Left lobe of liver (tissue), 2 donors: ENCODE measurements around the gene TAF5. TPM values are rescaled to one million over a fixed set of nuclear protein-coding genes. Genes with fewer than 3 reads are reported as not detected.
"Not testable (repeated sequence)": the region's sequence is repeated elsewhere in the genome, so short reads cannot be mapped to it uniquely, and the experiment has no call there.

Experiments
- ATAC-seq: fragments of 200-7000 bp; cut with Tn5 transposase; one replicate; pipeline ENCODE4 v1.9.1; 2020; ENCODE audit warnings: mild to moderate bottlenecking, moderate library complexity
- DNase-seq: peaks from one replicate; pipeline ENCODE4 v3.0.0-alpha.2; 2020; ENCODE audit warnings: low spot score
- total RNA-seq: library from RNA; stranded (reverse); gene quantifications from one replicate; pipeline ENCODE4 v1.2.1, GENCODE V29; 2021
- donor health status: DM: no; HTN: no; CAD: no; lungs with moderate emphysema.
- donor health status: DM: no; HTN: yes; CAD: no.

TAF5 gene
- total RNA-seq, result 2.1 TPM

DNA sequence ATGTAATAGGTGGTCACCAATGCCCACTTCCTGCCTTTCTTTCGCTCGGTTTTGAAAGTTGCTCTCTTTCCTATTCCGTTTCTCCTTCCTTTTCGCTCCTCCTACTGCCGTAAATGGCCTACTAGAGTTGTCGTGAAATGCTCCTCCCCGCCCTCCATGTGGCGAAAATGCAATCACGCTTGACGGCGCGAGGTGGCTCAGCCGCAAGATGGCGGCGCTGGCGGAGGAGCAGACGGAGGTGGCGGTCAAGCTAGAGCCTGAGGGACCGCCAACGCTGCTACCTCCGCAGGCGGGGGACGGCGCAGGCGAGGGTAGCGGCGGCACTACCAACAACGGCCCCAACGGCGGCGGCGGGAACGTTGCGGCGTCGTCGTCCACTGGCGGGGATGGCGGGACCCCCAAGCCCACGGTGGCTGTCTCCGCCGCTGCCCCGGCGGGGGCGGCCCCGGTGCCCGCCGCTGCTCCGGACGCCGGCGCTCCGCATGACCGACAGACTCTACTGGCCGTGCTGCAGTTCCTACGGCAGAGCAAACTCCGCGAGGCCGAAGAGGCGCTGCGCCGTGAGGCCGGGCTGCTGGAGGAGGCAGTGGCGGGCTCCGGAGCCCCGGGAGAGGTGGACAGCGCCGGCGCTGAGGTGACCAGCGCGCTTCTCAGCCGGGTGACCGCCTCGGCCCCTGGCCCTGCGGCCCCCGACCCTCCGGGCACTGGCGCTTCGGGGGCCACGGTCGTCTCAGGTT, at the start of gene TAF5:
TSS of gene TAF5 (plus strand) at position 195 of the 737 bp plus-strand sequence. CDS start at position 209, 14 bp downstream.
- peak; percentile 91 for ATAC-seq
- DNase-seq, result peak; percentile 92

DNA sequence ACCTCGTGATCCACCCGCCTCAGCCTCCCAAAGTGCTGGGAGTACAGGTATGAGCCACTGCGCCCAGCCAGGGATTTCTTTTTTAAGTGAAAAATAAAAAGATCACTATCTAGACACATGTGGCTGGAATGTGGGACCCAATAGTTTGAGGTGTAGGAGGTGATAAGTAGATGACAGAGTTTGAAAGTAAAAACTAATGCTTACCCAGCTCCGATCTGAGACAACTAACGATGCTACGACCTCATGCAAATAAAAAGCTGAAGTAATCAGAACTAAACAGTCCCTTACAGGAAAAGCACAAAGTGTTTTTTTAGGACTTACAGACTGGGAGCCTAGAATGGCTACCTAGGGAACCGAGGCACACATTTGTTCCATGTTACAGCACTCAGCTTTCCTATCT, 39.9 kb upstream of the TAF5 start:
- DNase-seq (no peak), ATAC-seq (no peak)

DNA sequence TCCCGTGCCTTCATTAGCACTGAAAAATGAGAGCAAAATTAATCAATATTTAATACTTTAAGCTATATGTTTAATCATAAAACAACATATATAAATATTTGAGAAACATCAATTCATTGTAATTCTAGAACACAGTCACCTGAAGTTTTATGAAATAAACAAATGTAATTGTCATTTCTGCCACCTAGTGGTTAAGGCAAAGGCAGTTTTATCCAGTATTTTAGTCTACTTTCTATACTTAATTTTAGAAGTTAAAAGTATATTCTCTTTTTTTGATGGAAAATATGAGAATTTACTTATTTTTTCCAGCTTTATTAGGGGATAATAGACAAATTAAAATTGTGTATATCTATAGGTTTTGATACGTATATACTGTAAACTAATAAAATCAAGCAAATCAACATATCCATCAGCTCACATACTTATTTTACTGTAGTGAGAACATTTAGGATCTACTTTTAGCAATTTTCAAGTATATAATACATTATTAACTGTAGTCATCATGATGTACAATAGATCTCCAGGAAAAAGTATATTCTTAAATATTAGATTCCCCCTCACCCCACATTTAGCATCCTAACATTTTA, 33.7 kb upstream of the TAF5 start:
- no peak for DNase-seq
- ATAC-seq, result peak; percentile 58

DNA sequence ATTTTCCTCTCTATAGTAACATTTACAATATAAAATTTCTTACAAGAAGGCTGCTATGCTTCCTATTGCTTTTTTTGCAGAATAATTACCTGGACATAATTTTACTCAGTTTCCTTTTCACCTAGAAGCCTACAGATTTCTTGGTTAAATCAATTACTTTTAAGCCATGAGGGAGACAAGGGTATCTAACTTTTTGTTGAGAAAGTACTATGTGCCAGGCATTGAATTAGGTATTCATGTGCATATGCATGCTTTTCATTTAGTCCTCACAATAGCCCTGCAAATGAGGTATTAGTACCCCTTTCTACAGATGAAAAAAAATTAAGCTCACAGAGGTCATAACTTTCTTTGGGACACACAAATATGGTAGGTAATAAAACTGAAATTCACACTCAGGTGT, 33.2 kb upstream of the TAF5 start:
- ATAC-seq, result no peak
- DNase-seq, result no peak

DNA sequence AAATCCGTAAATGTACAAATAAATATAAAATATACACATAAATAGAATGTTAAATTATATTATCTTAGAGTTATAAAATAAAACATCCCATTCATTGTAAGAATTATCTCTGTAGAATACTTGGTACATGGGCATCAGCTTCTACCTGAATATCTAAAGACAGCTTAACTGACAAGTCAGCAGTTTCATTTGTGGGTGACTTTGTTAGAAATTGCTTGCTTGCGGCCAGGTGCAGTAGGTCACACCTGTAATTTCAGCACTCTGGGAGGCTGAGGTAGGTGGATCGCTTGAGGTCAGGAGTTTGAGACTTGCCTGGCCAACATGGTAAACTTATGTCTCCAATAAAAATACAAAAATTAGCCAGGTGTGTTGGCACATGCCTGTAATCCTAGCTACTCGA, 31.4 kb upstream of the TAF5 start:
- DNase-seq (no peak), ATAC-seq (no peak)

DNA sequence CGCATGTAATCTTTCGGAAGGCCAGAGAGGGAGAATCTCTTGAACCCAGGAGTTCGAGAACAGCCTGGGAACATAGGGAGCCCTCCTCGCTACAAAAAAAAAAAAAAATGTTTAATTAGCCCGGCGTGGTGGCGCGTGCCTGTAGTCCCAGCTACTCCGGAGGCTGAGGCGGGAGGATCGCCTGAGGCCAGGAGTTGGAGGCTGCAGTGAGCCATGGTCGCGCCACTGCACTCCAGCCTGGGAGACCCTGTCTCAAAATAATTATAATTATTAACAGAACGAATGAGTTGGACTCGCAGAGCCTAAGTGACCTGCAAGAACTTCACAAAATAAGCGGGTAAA, 17.6 kb upstream of the TAF5 start:
- DNase-seq, result no peak
- no peak for ATAC-seq

DNA sequence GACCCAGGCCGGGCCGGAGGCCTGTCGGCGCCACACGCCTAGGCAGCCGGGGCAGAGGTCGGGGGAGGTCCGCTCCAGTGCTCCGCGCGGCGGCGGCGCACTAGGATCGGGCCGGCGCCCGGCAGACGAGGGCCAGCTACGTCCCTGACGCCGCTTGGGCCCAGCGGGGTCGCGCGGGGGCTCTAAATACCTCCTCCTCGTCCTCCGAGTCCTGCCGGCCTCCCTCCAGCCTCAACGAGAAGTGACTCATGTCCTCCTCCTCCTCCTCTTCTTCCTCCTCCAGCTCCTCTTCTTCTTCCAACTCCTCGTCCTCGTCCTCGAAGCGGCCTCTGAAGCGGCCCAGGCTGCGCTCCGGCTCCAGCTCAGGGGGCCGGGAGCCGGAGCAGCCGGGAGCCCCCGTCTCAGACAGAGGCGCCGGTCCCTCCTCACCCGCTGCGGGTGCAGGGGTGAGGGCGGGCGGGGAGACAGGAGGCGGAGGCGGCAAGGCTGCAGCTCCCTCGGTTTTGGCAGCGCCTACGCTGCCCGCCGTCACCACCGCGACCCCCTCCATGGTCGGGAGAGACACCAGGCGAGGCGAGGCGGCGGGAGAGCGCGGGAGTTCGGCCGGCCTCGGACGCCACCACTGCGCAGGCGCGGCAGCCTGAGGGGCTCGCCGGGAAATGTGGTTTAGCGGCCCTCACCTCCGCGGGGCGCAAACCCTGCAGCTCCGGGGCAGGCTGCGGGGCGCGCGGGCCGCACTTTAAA, 17.1 kb upstream of the TAF5 start, which contains the start of gene PCGF6:
TSS of gene PCGF6 (minus strand) at position 624 of the 744 bp plus-strand sequence. CDS start at position 550, 74 bp downstream.
- ATAC-seq (peak; percentile 96), DNase-seq (peak; percentile 86)

DNA sequence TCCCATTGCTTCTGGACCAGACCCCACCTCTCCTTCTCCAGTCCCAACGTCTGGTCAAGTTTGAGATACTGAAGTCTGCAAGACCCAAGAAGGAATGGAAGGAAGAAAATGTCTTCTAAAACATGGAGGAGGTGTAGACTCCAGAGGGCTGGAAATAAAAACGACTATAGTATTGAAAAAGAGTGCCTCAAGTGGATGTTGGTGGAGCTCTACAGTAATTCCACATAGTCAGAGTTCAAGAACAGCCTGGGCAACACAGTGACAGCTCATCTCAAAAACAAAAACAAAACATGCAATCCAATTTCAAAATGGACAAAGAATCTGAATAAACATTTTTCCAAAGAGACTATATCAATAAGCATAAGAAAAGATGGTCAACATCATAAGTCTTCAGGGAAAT, 14.5 kb upstream of the TAF5 start:
- DNase-seq (no peak), ATAC-seq (no peak)

DNA sequence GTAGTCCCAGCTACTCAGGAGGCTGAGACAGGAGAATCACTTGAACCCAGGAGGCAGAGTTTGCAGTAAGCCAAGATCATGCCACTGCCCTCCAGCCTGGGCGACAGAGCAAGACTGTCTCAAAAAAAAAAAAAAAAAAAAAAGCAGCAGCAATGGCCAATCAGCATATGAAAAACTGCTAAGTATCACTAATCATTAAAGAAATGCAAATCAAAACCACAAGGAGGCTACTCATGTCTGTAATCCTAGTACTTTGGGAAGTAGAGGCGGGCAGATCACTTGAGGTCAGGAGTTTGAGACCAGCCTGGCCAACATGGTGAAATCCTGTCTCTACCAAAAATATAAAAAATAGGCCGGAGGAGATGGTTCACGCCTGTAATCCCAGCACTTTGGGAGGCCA, 13.2 kb upstream of the TAF5 start:
- ATAC-seq, DNase-seq: not testable (repeated sequence)

DNA sequence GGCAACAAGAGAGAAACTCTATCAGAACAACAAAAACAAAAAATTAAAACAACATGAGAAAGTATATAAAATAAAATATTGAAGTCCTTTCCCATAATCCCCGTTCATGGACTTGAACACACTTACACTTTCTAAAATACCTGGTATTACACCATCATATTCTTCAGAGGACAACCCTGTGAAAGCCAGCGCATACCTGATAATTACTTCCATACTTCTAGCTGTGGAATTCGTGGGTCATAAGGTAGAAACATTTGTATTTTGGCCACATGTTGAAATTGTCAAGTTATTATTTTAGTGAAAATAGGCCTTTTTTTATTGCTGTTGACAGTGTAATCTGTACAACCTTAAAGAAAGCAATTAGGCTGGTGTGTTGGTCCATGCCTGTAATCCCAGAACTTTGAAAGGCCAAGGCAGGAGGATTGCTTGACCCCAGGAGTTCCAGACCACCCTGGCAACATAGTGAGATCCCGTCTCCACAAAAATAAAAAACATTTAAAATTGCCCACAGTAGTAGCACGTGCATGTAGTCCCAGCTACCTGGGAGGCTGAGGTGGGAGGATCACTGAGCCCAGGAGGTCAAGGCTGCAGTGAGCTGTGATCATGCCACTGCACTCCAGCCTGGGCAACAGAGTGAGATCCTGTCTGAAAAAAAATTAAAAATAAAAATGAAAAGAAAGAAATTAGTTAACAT, 11.7 kb upstream of the TAF5 start:
- no peak for DNase-seq
- ATAC-seq, result no peak

DNA sequence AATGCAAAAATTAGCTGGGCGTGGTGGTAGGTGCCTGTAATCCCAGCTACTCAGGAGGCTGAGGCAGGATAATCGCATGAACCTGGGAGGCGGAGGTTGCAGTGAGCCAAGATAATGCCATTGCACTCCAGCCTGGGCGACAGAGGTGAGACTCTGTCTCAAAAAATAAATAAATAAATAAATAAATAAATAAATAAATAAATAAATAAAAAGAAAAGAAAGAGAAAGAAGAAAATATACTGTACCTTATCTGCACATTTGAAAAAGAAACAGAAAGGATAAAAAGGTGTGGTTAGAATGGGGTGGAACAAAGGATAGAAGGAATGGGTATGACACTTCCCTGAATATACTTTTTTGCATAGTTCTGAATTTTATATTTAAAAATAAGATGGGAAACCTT, 8.3 kb upstream of the TAF5 start:
- not testable (repeated sequence) for ATAC-seq
- DNase-seq, result peak; percentile 21

DNA sequence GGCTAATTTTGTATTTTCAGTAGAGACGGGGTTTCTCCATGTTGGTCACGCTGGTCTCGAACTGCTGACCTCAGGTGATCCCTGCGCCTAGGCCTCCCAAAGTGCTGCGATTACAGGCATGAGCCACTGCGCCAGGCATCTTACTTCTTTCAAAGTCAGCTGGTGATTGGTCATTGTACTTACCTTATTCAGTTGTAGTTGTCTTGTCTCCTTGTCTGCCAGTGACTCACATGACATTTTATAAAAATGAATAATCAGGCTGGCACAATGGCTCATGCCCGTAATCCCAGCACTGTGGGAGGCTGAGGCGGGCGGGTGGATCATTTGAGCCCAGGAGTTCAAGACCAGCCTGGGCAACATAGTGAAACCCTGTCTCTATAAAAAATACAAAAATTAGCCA, 7.0 kb upstream of the TAF5 start:
- ATAC-seq, result not testable (repeated sequence)
- DNase-seq, result peak; percentile 19

DNA sequence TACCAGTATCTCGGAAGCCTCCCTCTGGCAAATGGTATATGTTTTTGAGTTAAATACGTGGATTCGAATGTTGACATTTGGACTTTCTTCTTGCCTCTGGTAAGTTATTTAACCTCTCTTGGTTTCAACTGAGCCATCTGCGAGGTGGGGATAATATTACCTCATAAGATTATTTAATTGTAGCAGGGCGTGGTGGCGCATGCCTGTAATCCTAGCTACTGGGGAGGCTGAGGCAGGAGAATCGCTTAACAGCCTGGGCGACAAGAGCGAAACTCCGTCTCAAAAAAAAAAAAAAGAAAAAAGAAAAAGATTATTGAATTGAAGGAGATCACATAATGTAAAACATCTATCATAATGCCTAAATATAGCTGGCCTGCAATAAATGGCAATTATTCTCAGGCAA, 396 bp upstream of the TAF5 start:
- DNase-seq (no peak), ATAC-seq (no peak)

DNA sequence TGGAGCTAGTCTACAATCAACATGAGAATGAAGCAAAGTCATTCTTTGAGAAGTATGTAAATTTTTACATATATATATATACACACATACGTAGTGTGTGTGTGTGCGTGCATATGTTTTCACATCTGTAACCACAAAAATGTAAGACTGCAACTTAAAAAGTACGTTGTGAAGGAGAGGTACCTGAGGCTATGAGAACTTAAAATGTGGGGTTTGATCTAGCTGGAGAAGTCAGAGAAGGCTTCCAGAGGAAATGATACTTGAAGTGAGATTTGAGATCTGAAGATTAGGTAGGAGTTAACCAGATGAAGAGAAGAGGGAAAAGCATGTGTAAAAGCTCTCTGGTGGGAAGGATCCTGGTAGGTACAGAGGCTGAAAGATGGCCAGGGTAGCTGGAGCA, 5.8 kb downstream of the TAF5 start:
- no peak for ATAC-seq
- no peak for DNase-seq

DNA sequence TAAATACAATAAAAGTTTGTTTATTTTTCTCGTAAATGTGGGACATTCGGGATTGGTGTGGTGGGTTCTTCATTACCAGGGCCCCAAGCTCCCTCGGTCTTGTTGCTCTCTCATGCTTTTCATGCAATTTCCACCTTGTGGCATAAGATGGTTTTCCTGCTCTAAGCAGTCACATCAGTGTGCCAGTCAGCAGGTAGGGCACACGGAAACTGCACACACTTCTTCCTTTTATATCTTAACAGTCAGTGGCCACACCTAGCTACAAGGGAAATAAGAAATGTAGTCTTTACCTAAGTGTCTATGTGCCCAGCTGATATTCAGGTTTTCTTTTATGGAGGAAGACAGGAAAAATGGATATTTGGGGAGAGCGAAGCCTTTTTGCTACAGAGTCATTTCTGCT, 6.5 kb downstream of the TAF5 start:
- no peak for DNase-seq
- ATAC-seq, result no peak

DNA sequence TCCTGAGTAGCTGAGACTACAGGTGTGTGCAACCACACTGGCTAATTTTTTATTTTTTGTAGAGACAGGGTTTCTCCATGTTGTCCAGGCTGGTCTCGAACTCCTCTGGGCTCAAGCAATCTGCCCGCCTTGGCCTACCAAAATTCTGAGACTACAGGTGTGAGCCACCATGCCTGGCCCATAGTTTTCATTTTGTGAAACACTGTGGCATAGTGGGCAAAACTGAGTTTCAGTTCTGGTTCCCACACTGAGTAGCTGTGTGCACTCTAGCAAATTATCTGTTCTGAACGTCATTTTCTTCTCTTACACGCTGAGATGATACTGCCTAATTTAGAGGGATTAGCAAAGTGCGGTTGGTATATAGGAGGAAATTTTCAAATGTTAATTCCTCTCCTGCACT, 15.0 kb downstream of the TAF5 start:
- DNase-seq (no peak), ATAC-seq (no peak)

DNA sequence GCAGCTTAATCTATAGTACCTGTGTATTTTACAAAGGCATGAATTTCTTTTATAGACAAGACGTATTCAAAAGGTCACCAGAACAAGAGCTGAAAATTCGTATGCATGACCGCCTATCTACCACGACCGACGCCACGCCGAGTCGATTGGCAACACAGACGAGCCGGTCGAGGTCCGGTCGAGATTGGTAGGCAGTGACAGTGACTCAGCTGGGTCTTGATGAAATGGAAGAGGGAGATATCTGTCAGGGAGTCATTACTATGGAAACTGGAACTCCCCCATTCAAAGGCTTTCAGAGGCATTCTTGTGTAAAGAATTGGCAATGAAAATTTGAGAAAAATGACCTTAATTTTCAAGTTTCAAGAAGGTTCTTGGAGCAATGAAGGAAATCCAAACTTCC, 26.4 kb downstream of the TAF5 start:
- DNase-seq, result no peak
- ATAC-seq, result no peak

DNA sequence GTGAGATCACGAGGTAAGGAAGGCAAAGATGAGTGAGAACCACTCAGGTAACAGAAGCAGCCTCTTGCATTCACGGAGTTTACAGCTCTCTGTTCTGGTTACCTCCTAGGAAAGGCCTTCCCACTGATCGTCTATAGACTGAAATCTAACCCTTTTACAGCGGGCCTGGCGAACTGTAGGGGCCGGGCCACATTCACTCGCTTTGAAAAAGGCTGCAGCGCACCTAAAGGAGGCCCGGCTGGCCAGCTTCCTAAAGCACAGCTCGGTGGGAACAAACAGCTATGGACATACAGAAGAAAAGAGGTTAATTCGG, 27.9 kb downstream of the TAF5 start:
- ATAC-seq, result peak; percentile 28
- DNase-seq, result no peak

DNA sequence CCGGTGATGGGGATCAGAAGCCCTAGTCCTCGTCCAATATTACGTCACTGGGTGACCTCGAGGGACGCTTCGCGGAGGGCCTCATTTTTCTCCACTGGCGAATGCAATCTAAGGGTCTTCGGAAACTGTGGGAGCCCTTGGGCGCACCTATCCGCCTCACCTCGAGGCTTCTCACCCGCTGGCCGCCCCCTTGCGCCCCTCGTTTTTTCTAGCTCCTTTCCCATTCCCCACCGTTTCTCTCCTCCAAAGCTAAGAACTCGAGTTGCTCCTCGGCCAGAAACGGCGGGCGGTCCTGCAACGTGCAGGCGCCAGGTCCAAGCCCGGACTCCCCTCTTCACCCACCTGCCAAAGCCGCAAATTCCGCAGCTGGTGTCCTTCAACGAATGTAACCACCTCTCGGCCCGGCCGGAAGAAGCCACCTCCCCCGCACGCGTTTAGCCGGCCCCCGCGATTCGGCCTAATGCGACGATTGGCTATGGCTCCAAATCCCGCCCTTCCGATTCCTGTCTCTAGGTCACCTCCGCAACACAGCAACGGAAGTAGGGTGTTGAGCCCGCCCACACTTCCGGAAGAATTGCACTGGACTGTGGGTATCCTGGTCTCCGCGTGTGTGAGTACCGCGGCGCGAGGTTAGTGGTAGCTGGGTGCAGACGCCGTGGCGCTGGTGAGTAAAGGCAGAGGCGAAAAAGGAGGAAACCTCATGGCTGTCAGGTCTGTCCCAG, 28.5 kb downstream of the TAF5 start, which contains the start of the genes ATP5MK and PDCD11:
TSS of gene ATP5MK (minus strand) at position 409 of the 722 bp plus-strand sequence. CDS start 4,018 bp downstream, outside the sequence.
TSS of gene PDCD11 (plus strand) at position 560 of the 722 bp plus-strand sequence. CDS start 1,801 bp downstream, outside the sequence.
- ATAC-seq (peak; percentile 99), DNase-seq (peak; percentile 98)

DNA sequence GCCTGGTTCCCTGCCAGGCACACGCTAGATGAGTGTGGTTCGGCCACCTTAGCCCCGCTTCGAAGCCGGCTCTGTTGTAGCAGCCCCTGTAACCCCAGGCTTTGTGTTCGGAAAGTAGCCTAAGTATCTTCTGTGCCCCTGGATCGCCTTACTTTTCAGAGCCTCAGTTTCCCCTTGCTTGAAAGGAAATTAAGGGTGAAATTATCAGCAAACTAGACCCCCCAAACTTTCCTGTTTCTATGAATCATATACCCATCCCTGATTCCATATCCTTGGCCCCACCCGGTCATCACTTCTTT, 29.0 kb downstream of the TAF5 start:
- no peak for DNase-seq
- ATAC-seq, result no peak
